Measurements from ENCODE around the gene HOXA3.

Gene HOXA3

DNA sequence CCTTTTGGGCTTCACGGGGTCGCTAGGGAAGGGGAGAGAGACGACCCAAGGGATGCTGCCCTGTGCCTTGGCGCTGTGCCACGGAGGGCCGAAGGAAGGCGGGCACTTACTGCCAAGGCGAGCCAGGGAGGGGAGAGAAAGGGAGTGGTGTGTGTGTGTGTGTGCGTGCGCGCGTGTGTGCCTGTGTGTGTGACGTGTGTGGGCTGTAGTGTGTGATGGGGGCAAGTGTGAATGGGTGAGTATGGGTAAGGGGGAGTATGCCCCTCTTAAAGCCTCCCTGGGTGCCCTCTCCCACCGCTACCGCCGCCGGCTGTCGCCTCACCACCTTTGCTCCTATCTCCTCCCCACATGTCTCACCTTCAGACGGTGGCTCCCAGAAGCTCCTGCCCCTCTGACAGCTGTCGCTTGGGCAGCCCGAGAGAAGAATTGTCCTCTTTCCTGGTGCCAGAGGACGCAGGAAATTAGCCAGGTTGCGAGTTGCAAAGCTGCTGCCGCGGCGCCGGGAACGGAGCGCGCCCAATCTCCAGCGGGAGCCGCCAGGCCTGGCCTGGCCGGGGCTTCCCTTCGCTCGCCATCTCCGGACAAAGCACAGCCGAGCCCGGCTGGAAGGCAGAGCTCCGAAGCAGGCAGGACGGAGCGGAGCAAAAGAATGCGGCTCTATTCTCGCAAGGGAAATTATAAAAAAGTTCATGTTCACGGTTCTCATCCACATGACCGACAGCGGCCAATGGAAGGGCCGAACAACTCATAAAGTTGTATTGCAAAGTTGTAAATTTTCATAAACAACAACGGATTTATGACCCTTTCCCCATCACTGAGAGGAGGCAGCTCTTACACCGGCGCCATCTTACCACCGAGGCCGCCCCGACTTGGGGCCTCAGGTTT lies at the start of gene HOXA3:
Gene HOXA3, minus strand, starts transcription at position 653 of the 885 bp plus-strand sequence. CDS start 41,943 bp downstream, outside the sequence.
- H3K4me3 ChIP-seq (ENCODE audit: control insufficient read depth, low read depth, low read length) = peak within 1 kb of the TSS; percentile 72
- TF ChIP-seq, protein P1, sequence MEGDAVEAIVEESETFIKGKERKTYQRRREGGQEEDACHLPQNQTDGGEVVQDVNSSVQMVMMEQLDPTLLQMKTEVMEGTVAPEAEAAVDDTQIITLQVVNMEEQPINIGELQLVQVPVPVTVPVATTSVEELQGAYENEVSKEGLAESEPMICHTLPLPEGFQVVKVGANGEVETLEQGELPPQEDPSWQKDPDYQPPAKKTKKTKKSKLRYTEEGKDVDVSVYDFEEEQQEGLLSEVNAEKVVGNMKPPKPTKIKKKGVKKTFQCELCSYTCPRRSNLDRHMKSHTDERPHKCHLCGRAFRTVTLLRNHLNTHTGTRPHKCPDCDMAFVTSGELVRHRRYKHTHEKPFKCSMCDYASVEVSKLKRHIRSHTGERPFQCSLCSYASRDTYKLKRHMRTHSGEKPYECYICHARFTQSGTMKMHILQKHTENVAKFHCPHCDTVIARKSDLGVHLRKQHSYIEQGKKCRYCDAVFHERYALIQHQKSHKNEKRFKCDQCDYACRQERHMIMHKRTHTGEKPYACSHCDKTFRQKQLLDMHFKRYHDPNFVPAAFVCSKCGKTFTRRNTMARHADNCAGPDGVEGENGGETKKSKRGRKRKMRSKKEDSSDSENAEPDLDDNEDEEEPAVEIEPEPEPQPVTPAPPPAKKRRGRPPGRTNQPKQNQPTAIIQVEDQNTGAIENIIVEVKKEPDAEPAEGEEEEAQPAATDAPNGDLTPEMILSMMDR (conservative IDR thresholded peaks at IDR 0.05; ENCODE audit: control insufficient read depth, insufficient read depth, low read depth, low read length) = no peak
- DNase-seq (ENCODE audit: low read depth) = peak; percentile 85

DNA sequence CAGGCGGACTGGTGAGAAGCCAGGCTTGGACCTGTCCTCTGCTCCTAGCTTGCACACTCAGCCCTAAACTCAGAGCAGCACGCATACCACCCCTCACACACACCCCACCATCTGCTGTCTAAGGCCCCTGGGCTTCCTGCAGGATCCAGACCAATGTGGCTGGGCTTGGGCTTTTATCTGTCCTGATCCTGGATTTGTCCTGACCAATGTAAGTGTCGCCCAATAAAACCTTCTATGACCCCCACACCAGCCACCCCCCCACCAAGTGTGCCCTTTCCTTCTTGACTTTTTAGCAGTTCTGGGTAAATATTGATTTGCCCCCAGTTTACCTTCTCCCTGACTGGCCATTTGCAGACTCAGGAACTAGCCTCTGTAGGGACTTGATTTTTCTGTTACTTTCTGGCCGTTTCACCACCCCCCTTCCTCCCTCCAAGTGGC lies 49.2 kb upstream of the HOXA3 start:
- TF ChIP-seq, protein P1 (conservative IDR thresholded peaks at IDR 0.05; ENCODE audit: control insufficient read depth, insufficient read depth, low read depth, low read length) = no peak
- DNase-seq (ENCODE audit: low read depth) = no peak
- no peak overlapping the region for H3K4me3 ChIP-seq (ENCODE audit: control insufficient read depth, low read depth, low read length)

DNA sequence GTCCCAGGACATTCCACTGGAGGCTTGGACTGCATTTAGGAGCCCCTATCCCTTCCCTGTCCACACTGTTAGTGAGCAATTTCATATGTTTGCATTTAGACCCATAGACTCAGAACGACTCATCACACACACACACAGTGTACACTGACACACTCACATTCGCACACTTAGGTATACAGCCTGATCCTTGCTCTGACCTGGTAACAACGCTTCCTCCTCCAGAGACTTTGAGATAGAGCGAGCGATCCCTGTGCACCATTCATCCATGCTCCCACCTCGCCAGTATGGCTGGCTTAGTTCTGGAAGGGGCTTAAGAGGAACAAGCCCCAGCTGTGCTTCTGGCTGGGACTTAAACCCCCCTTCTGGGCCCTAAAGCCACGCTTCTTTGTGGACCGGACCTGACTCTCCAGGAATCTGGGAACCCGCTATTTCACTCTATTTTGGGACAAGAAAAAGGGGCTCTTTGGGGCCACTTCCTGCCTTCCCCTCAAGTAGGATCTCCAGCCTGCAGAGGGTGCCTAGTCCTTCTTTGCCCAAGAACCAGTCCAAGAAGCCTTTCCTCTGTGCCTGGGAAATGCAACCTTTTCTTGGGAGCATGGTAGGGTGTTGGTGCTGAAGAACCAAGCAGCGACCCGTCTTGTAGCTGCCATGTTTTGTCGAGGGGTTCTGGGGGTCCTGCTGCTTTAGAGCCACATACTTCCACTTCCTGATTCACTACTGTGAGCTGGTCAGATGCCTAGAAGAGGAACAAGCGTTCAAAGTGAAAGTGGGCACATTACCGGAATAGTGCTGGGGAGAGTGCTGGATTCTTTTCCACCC lies 48.6 kb upstream of the HOXA3 start:
- no peak for DNase-seq (ENCODE audit: low read depth)
- TF ChIP-seq, protein P1 (conservative IDR thresholded peaks at IDR 0.05; ENCODE audit: control insufficient read depth, insufficient read depth, low read depth, low read length) = no peak
- no peak overlapping the region for H3K4me3 ChIP-seq (ENCODE audit: control insufficient read depth, low read depth, low read length)

DNA sequence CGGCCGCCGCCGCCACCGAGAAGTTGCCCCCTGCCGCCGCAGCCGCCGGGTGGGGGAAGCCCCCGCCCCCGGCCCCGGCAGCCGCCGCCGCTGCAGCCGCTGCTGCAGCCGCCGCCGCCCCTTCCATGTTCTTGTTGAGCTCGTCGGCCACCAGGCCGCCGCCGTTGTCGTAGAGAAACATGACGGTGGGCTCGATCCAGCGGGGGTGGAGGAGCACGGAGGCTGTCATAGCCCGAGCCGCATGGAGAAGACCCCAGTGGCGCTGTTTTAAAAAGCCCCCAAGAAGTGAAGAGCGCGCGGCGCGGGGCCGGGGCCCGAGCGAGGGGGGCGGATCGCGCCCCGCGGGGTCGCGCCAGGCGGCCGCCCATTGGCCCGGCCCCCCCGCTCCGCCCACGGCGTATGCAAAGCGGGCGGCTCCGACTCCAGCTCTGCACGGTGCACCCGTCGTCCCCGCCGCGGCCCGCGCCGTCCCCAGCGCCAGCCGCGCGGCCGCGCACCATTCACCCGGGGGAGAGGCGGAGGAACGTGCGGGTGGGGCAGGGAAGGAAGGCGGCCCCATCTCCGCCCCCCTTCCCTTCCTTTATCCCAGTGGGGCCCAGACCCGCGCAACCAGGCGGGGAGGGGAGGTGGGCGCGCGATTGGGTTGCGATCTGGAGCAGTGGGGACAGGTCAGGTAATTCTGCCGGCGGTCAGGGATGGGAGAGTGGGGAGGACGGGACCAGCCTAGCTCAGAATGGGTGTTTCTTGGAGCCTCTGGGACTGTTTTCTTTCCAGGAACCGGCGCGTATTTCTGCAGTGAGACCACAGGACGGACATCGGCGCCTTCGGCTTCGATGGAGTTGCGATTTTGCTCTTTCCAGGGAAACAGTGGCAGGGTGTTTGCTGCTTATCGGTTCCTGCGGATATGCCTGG lies 47.7 kb upstream of the HOXA3 start, which contains the start of gene HOXA13:
Gene HOXA13, minus strand, starts transcription at position 243 of the 912 bp plus-strand sequence. Its CDS starts 14 bp downstream, at position 229.
- H3K4me3 ChIP-seq (ENCODE audit: control insufficient read depth, low read depth, low read length) = peak within 1 kb of the TSS; percentile 32
- peak; percentile 17 for DNase-seq (ENCODE audit: low read depth)
- TF ChIP-seq, protein P1 (conservative IDR thresholded peaks at IDR 0.05; ENCODE audit: control insufficient read depth, insufficient read depth, low read depth, low read length) = no peak

DNA sequence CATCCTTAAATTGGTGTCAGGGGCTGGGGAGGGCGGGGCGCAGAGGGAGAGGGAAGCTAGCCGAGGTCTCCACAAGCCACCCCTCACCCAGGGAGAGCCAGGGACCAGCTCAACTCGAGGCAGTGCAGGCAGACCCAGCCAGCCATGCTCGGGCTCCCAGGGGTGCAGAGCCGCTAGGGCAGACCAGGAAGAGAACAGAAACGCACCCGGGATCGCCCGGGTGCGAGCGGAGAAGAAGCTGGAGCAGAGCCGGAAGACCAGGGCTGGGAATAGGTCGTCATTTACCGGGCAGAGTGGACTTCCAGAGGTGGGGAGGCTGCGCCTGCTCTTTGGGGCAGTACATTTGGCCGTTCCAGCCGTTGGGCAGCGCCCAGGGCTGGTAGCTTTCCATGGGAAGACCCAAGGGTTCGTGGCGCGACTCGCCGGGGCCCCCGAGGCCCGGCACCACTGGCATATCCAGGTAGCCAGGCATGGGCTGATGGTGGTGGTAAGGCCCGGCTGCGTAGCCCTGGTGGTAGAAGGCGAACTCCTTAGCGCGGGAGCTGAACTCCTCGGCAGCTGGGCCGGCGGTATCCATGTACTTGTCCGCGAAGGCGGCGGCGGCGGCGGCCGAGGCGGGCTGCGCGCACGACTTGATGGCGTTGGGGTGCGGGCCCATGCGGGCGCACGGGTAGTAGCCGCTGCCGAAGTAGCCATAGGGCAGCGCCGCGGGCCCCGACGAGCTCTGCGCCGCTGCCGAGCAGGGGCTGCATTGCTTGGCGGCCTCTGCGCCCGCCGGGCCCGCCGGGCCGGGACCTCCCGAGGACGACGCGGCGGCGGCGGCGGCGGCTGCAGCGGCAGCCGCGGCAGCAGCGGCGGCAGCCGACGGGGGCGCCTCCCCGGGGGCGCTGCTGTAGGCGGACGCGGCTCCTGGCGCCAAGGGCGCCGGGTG lies 46.8 kb upstream of the HOXA3 start:
- TF ChIP-seq, protein P1 (conservative IDR thresholded peaks at IDR 0.05; ENCODE audit: control insufficient read depth, insufficient read depth, low read depth, low read length) = no peak
- no peak for DNase-seq (ENCODE audit: low read depth)
- no peak overlapping the region for H3K4me3 ChIP-seq (ENCODE audit: control insufficient read depth, low read depth, low read length)
